Progenitor cell of endocrine pancreas (in vitro differentiated cells): ENCODE data around the gene LPP. TPM values are rescaled to one million over a fixed set of nuclear protein-coding genes. Genes with fewer than 3 reads are reported as not detected.

Source experiments
- DNase-seq: peaks from one replicate; pipeline ENCODE4 v3.0.0; 2021; ENCODE audit warnings: low spot score; ENCODE audit not compliant: unreplicated experiment
- H3K27ac Mint-ChIP-seq: 2 replicates; pipeline ENCODE4 v1.8.0; 2021; ENCODE audit warnings: mild to moderate bottlenecking, moderate library complexity, mixed read lengths
- H3K27me3 Mint-ChIP-seq: 2 replicates; pipeline ENCODE4 v1.8.0; 2021; ENCODE audit warnings: mixed read lengths
- H3K36me3 Mint-ChIP-seq: 2 replicates; pipeline ENCODE4 v1.8.0; 2022; ENCODE audit warnings: mixed read lengths; ENCODE audit not compliant: insufficient read depth
- H3K4me1 Mint-ChIP-seq: 2 replicates; pipeline ENCODE4 v1.8.0; 2021; ENCODE audit warnings: low read depth, mixed read lengths
- H3K4me3 Mint-ChIP-seq: 2 replicates; pipeline ENCODE4 v1.8.0; 2021; ENCODE audit warnings: low read depth, mild to moderate bottlenecking, moderate library complexity, mixed read lengths
- H3K9me3 Mint-ChIP-seq: 2 replicates; pipeline ENCODE4 v1.8.0; 2021; ENCODE audit warnings: low read depth, mixed read lengths
- total RNA-seq: library from RNA; stranded (reverse); gene quantifications from 2 replicates; pipeline ENCODE4 v1.2.1, GENCODE V29; 2021
- TF ChIP-seq, protein P1 (sequence below): fragments of 200-600 bp; sonication (generic); IDR thresholded peaks from one replicate; pipeline ENCODE4 v1.5.0; 2021; ENCODE audit warnings: antibody characterized with exemption, mild to moderate bottlenecking; ENCODE audit not compliant: unreplicated experiment

The LPP gene
- total RNA-seq, 1 donor from 2014 or later = 131 TPM

DNA sequence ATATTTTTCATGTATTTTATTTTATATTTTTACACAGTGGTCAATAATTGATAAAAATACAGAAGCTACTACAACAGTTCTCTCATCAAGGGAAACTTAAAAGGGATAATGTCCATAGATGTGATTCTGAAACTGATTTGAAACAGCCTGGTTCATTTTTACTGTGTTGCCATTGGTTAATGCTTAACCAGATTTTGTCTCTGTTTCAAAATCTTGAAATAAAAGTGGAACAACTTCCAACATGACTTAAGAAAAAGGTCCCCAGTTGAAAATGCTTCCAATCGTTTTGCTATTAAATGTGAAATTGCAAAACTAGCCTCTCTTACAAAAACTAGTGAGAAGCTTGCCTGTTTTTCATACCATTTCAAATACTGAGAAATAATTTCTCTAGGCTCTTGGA is 240.7 kb downstream of the LPP start:
- no peaks in the 10 kb centered on the region for H3K27me3 Mint-ChIP-seq
- H3K4me3 Mint-ChIP-seq = no peak overlapping the region
- peaks cover 1% of the 10 kb centered on the region for H3K36me3 Mint-ChIP-seq
- no peaks in the 10 kb centered on the region for H3K9me3 Mint-ChIP-seq
- TF ChIP-seq, protein P1, sequence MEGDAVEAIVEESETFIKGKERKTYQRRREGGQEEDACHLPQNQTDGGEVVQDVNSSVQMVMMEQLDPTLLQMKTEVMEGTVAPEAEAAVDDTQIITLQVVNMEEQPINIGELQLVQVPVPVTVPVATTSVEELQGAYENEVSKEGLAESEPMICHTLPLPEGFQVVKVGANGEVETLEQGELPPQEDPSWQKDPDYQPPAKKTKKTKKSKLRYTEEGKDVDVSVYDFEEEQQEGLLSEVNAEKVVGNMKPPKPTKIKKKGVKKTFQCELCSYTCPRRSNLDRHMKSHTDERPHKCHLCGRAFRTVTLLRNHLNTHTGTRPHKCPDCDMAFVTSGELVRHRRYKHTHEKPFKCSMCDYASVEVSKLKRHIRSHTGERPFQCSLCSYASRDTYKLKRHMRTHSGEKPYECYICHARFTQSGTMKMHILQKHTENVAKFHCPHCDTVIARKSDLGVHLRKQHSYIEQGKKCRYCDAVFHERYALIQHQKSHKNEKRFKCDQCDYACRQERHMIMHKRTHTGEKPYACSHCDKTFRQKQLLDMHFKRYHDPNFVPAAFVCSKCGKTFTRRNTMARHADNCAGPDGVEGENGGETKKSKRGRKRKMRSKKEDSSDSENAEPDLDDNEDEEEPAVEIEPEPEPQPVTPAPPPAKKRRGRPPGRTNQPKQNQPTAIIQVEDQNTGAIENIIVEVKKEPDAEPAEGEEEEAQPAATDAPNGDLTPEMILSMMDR = no peak
- no peak overlapping the region for H3K27ac Mint-ChIP-seq
- no peak for DNase-seq
- H3K4me1 Mint-ChIP-seq = peaks cover 33% of the 10 kb centered on the region

DNA sequence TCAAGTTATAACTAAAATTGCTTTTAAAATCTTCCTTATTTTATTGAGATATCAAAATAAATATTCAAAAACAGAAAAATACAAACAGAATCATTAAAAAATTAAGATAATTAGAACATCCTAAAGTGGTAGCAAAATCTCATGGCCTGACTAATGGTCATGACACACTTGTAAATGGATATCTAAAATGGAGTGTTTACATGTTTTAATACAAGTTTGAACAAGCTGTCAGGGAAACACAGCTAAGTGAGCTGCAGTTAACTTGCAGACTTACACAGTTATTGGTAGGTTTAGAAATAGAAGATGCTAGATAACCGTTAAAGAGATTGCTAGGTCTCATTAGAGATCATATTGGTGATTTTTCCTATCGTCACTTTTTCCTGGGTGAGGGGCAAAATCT is 242.3 kb downstream of the LPP start:
- no peak overlapping the region for H3K4me3 Mint-ChIP-seq
- H3K9me3 Mint-ChIP-seq = no peaks in the 10 kb centered on the region
- DNase-seq = no peak
- no peaks in the 10 kb centered on the region for H3K27me3 Mint-ChIP-seq
- TF ChIP-seq, protein P1 = no peak
- peaks cover 1% of the 10 kb centered on the region for H3K36me3 Mint-ChIP-seq
- H3K4me1 Mint-ChIP-seq = peaks cover 26% of the 10 kb centered on the region
- no peak overlapping the region for H3K27ac Mint-ChIP-seq

DNA sequence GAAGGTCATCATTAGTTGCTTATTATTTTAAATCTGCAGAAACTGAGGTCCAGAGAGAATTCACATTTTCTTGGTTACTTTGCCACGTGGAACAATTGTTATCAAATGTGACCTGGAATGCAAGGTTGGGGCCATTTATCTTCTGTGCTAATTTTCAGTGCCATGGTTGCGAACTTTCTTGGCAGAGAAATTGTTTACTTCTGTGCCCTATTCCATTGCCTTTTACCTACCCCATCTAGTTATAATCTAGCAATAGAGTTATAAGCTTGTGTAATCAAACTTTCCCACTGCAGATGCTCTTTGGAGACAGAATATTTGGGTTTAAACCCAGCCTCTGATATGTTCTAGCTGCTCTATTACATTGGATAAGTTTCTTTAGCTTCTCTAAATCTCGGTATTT is 242.9 kb downstream of the LPP start:
- Mint-ChIP-seq H3K36me3 (peaks cover 1% of the 10 kb centered on the region), H3K9me3 (no peaks in the 10 kb centered on the region), H3K27me3 (no peaks in the 10 kb centered on the region), H3K4me1 (peaks cover 28% of the 10 kb centered on the region), H3K4me3 (no peak overlapping the region), H3K27ac (no peak overlapping the region)
- DNase-seq = no peak
- TF ChIP-seq, protein P1 = no peak

DNA sequence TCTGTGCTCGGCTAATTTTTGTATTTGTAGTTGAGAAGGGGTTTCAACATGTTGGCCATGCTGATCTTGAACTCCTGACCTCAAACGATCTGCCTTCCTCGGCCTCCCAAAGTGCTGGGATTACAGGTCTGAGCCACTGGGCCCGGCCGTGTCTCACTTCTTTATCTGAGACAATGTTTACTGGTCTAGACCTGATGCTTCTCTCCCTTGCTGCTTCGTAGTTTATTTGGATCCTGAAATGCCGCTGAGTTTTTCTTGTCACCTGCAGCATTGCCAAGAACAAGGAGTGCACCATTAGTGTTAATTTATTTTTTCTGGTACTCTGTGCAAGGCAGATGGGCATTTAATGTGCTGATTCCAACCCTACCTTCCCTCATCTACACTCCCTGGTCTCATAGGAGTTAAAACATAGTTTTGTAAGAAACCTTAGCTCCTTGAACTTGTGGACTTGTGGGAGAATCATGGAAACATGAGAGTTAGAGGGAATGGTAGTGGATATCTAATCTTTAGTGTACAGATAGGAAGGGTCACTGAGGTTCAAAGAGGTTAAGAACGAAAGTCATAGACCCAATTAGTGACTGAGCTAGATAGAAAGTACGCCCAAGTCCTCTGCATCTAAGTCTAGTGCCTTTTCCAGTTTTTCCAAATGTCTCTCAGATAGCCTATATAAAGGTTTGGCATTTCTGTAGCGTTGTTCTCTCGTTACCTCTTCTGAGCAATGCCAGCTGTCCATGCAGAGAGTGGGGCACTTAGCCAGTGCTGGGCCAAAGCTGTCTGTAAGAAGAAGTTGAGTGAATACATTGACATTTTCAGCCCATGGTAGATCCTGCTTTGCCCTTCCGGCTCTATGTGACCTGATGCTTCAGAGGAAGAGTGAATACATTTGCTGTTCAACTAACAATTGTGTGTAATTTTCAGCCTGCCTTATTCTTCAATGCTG is 244.1 kb downstream of the LPP start:
- Mint-ChIP-seq H3K36me3 (peaks cover 2% of the 10 kb centered on the region), H3K4me1 (peaks cover 27% of the 10 kb centered on the region), H3K9me3 (no peaks in the 10 kb centered on the region), H3K4me3 (no peak overlapping the region), H3K27ac (peak overlapping the region; percentile 29), H3K27me3 (no peaks in the 10 kb centered on the region)
- DNase-seq = no peak
- TF ChIP-seq, protein P1 = no peak

DNA sequence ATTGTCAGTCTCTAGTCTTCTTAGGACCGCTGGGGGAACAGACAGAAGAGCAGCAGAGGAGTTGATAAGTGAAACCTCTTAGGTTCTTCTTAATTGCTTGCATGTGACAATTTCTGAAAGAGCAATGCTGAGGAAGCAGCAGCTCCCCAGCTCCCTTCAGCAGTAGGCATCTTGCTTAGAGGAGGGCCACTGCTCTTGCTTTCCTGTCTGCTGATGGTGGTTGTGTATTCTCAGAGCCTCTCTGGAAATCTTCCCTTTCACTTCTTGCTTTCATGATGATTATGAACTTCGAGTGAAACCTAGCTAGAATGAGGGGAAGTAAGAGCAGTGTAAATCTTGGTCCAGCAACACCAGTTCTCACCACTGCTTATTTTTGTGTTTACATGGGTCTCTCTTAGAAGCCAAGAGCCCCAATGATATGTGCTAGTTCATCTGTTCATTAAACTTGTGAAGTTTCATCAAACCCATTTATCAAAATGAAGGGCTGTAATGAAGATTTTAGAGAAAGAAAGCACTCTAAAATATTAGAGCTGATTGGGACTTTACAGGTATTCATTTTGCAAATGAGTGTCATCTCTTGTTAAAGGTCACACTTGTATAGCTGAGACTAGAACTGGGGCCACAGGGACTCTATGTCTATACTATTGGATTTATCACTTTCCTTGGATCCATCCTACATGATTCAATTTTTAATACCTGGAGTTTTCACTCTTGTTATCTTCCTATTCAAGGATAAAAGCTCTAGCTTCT is 246.7 kb downstream of the LPP start:
- Mint-ChIP-seq H3K36me3 (peaks cover 2% of the 10 kb centered on the region), H3K27me3 (no peaks in the 10 kb centered on the region)
- TF ChIP-seq, protein P1 = no peak

More for the DNA sequence above, 246.7 kb downstream of the LPP start:
- DNase-seq = no peak
- no peak overlapping the region for H3K27ac Mint-ChIP-seq
- no peaks in the 10 kb centered on the region for H3K9me3 Mint-ChIP-seq
- peaks cover 27% of the 10 kb centered on the region for H3K4me1 Mint-ChIP-seq
- H3K4me3 Mint-ChIP-seq = no peak overlapping the region
